GM12872 (cell line): ENCODE results near the gene FBXL2.

Source experiments
- CTCF ChIP-seq: IDR thresholded peaks from 3 replicates; pipeline ENCODE4 v1.5.1; 2011; ENCODE audit warnings: low read depth, mild to moderate bottlenecking, low read length, moderate library complexity; ENCODE audit not compliant: insufficient read depth

Gene FBXL2

GRCh38 chr3:33355611-33356010 lies 78.4 kb downstream of the FBXL2 start:
- TF ChIP-seq CTCF = no peak

GRCh38 chr3:33358172-33358781 lies 81.0 kb downstream of the FBXL2 start:
- no peak for TF ChIP-seq CTCF

GRCh38 chr3:33360136-33360825 lies 83.0 kb downstream of the FBXL2 start:
- no peak for TF ChIP-seq CTCF

GRCh38 chr3:33363113-33363800 lies 86.0 kb downstream of the FBXL2 start:
- TF ChIP-seq CTCF = no peak

GRCh38 chr3:33364060-33364459 lies 86.8 kb downstream of the FBXL2 start:
- TF ChIP-seq CTCF = no peak

- TF ChIP-seq CTCF = no peak
Measured at GRCh38 chr3:33364531-33365128, 87.4 kb downstream of the FBXL2 start.
